DND-41 (cell line): Measurements from ENCODE around the gene SP100.

Experiments used
- CTCF ChIP-seq: IDR thresholded peaks from 2 replicates; pipeline ENCODE4 v1.5.1; 2012; ENCODE audit warnings: borderline replicate concordance, low read length, moderate library complexity, mild to moderate bottlenecking; ENCODE audit not compliant: poor library complexity, severe bottlenecking; ENCODE audit errors: extremely low read depth
- EZH2 ChIP-seq: IDR thresholded peaks from 3 replicates; pipeline ENCODE4 v1.6.1; 2012; ENCODE audit warnings: borderline replicate concordance, low read depth, mild to moderate bottlenecking, moderate library complexity, low read length, inconsistent platforms; ENCODE audit not compliant: severe bottlenecking

DNA sequence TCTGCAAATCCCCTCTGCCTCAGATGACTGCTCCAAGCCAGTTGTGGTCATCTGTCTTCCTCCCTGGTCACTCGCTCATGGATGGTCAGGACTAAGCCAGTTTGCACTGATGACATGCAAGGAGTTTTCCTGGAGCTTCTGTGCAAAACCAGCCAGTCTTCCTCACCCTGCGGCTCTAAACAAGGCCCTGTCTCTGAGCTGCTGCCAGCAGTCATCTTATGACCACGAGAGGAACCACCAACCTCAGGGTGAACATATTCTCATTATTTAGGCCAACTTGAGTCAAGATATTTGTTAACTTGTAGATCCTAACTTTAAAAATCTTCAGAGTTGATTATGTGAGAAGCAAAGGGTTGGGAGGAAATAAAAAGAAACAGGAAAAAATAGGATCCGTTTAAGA, 176.8 kb downstream of the SP100 start:
- TF ChIP-seq CTCF (no peak), EZH2 (no peak)
